ENCODE measurements around the gene SLC4A3.

DNA sequence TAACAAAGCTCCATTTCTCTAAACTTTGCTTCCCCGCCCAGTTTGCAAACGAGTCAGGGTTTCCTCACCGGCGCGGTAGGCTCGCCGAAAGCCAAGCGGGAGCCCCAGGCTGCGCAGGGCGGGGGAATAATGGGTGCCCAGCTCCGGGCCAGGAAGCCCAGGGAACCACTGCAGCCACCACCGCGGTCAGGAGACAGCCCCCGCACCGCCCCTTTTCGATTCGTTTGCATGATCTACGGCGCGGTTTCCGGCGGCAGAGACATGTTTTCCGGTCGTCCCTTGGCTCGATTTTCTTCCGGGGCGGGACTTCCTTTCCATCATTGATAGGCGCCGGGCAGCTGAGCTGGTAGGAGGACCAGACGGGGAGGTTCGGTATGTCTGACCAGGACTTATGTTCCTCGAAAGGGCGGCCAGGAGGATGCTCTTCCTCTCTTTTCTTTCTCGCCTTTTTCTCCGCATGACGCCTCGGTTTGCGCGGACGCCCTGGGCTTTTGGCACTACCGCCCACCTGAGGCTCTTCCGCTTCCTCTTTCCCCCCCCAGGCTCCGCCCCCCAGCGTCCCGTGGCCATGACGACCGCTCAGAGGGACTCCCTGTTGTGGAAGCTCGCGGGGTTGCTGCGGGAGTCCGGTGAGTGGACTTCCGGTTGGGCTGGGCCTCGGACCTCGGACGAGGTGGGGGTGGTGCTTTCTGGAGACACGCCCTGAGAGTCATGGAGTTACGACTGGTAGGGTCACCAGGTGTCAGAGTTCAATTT is 29.7 kb upstream of the SLC4A3 start, which contains the start of gene STK11IP:
- TF ChIP-seq ZNF384 (IDR thresholded peaks at IDR 0.05): no peak
- no peak for TF ChIP-seq FOXM1 (IDR thresholded peaks at IDR 0.05; ENCODE audit: borderline replicate concordance)
- TF ChIP-seq FOXK2 (IDR thresholded peaks at IDR 0.05): no peak
- TF ChIP-seq TARDBP (IDR thresholded peaks at IDR 0.05): no peak
- TF ChIP-seq CTBP1 (IDR thresholded peaks at IDR 0.05; ENCODE audit: borderline replicate concordance): no peak
- TF ChIP-seq L3MBTL2 (conservative IDR thresholded peaks at IDR 0.05): no peak
- TF ChIP-seq SP1 (IDR thresholded peaks at IDR 0.05): no peak
- no peak for TF ChIP-seq HDGF (IDR thresholded peaks at IDR 0.05; ENCODE audit: borderline replicate concordance)
- TF ChIP-seq BHLHE40 (IDR thresholded peaks at IDR 0.05; ENCODE audit: borderline replicate concordance): no peak
- TF ChIP-seq, protein P1, sequence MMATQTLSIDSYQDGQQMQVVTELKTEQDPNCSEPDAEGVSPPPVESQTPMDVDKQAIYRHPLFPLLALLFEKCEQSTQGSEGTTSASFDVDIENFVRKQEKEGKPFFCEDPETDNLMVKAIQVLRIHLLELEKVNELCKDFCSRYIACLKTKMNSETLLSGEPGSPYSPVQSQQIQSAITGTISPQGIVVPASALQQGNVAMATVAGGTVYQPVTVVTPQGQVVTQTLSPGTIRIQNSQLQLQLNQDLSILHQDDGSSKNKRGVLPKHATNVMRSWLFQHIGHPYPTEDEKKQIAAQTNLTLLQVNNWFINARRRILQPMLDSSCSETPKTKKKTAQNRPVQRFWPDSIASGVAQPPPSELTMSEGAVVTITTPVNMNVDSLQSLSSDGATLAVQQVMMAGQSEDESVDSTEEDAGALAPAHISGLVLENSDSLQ (IDR thresholded peaks at IDR 0.05): peak; percentile 93

All from HEK293T (cell line).